Vagina (tissue), 2 donors: ENCODE data around the gene SAMMSON. TPM values are rescaled to one million over a fixed set of nuclear protein-coding genes. Genes with fewer than 3 reads are reported as not detected.

Source experiments
- DNase-seq, 2 donors: peaks; one replicate each; pipeline ENCODE4 v3.0.0-alpha.2; 2017; ENCODE audit errors: extremely low spot score in 2 of 2
- H3K27ac ChIP-seq: fragments of 200-600 bp; sonication (generic); one replicate; pipeline ENCODE4 v1.5.1; 2019
- H3K27me3 ChIP-seq: fragments of 200-600 bp; sonication (generic); one replicate; pipeline ENCODE4 v1.5.1; 2019
- H3K36me3 ChIP-seq, 2 donors: fragments of 200-600 bp; sonication (generic); one replicate each; pipeline ENCODE4 v1.5.1; 2017 to 2019
- H3K4me1 ChIP-seq: fragments of 200-600 bp; sonication (generic); one replicate; pipeline ENCODE4 v1.5.1; 2019
- H3K4me3 ChIP-seq, 2 donors: fragments of 200-600 bp; sonication (generic); 1 replicate in 1 of 2; 2 replicates in 1 of 2; pipeline ENCODE4 v1.5.1; 2016 to 2019
- H3K9me3 ChIP-seq: fragments of 200-600 bp; sonication (generic); one replicate; pipeline ENCODE4 v1.5.1; 2019
- CTCF ChIP-seq, 3 experiments: fragments of 450-650 bp in 2 of 3; fragments of 200-600 bp in 1 of 3; sonication (generic) in 1 of 3; IDR thresholded peaks; one replicate each; pipeline ENCODE4 v1.5.1; 2017 to 2019; ENCODE audit warnings: antibody characterized with exemption in 3 of 3, mild to moderate bottlenecking in 2 of 3, moderate library complexity in 2 of 3
- POLR2A ChIP-seq, 2 donors: fragments of 450-650 bp; IDR thresholded peaks; one replicate each; pipeline ENCODE4 v1.6.1; 2017; ENCODE audit warnings: antibody characterized with exemption in 2 of 2, mild to moderate bottlenecking in 2 of 2, moderate library complexity in 2 of 2
- POLR2AphosphoS5 ChIP-seq, 2 donors: sonication (generic); formaldehyde crosslinking; IDR thresholded peaks; one replicate each; pipeline ENCODE4 v1.9.0; 2017; ENCODE audit warnings: antibody characterized with exemption in 2 of 2, mild to moderate bottlenecking in 2 of 2, low read depth in 1 of 2; ENCODE audit not compliant: insufficient read depth in 1 of 2
- intact Hi-C: fragments of 100-400 bp; cut with DNase I; formaldehyde crosslinking; loops from one replicate; pipeline ENCODE4 v1.15.1; 2023
- total RNA-seq: library from RNA; depleted of rRNA; stranded (reverse); fragments of >200 nt; gene quantifications from one replicate; pipeline ENCODE4 v1.2.3, GENCODE V29; 2016

The SAMMSON gene
- total RNA-seq, 1 donor from 2014 or later = not detected

- no peak overlapping the region for H3K27ac ChIP-seq
- no peak overlapping the region for H3K4me3 ChIP-seq
- intact Hi-C loops = no loop called here
- no peak for TF ChIP-seq POLR2AphosphoS5 (IDR thresholded peaks at IDR 0.05; ENCODE audit: insufficient read depth in 1 of 2, low read depth in 1 of 2)
- no peak for TF ChIP-seq POLR2A (IDR thresholded peaks at IDR 0.05)
- no peak for TF ChIP-seq CTCF (IDR thresholded peaks at IDR 0.05)
- H3K4me1 ChIP-seq = no peaks in the 10 kb centered on the region
- no peak for DNase-seq
- H3K36me3 ChIP-seq = no peaks in the 10 kb centered on the region
- no peaks in the 10 kb centered on the region for H3K9me3 ChIP-seq
- no peaks in the 10 kb centered on the region for H3K27me3 ChIP-seq
Observed at GRCh38 chr3:70072754-70073153, 73.2 kb downstream of the SAMMSON start.

- intact Hi-C loops = no loop called here
- TF ChIP-seq POLR2AphosphoS5 (IDR thresholded peaks at IDR 0.05; ENCODE audit: insufficient read depth in 1 of 2, low read depth in 1 of 2) = no peak
- TF ChIP-seq POLR2A (IDR thresholded peaks at IDR 0.05) = no peak
- TF ChIP-seq CTCF (IDR thresholded peaks at IDR 0.05) = no peak
- Histone ChIP-seq H3K4me1 (no peaks in the 10 kb centered on the region), H3K4me3 (no peak overlapping the region), H3K36me3 (no peaks in the 10 kb centered on the region), H3K9me3 (no peaks in the 10 kb centered on the region), H3K27me3 (no peaks in the 10 kb centered on the region), H3K27ac (no peak overlapping the region)
- DNase-seq = no peak
Observed at GRCh38 chr3:70075101-70075500, 75.6 kb downstream of the SAMMSON start.

GRCh38 chr3:70076396-70076795 lies 76.9 kb downstream of the SAMMSON start:
- no peaks in the 10 kb centered on the region for H3K36me3 ChIP-seq
- DNase-seq = no peak
- H3K27me3 ChIP-seq = no peaks in the 10 kb centered on the region
- H3K4me1 ChIP-seq = no peaks in the 10 kb centered on the region
- intact Hi-C loops = no loop called here
- TF ChIP-seq CTCF (IDR thresholded peaks at IDR 0.05) (no peak), POLR2A (IDR thresholded peaks at IDR 0.05) (no peak), POLR2AphosphoS5 (IDR thresholded peaks at IDR 0.05; ENCODE audit: insufficient read depth in 1 of 2, low read depth in 1 of 2) (no peak)
- no peak overlapping the region for H3K27ac ChIP-seq
- H3K4me3 ChIP-seq = no peak overlapping the region
- H3K9me3 ChIP-seq = no peaks in the 10 kb centered on the region

- Histone ChIP-seq H3K9me3 (no peaks in the 10 kb centered on the region), H3K36me3 (no peaks in the 10 kb centered on the region), H3K4me1 (no peaks in the 10 kb centered on the region), H3K27ac (no peak overlapping the region), H3K27me3 (no peaks in the 10 kb centered on the region), H3K4me3 (no peak overlapping the region)
- TF ChIP-seq POLR2A (IDR thresholded peaks at IDR 0.05) (no peak), POLR2AphosphoS5 (IDR thresholded peaks at IDR 0.05; ENCODE audit: insufficient read depth in 1 of 2, low read depth in 1 of 2) (no peak)
- intact Hi-C loops = no loop called here
- DNase-seq = no peak
Observed at GRCh38 chr3:70078778-70079177, 79.2 kb downstream of the SAMMSON start.

- Histone ChIP-seq H3K4me1 (no peaks in the 10 kb centered on the region), H3K27me3 (no peaks in the 10 kb centered on the region), H3K9me3 (no peaks in the 10 kb centered on the region), H3K27ac (no peak overlapping the region), H3K36me3 (no peaks in the 10 kb centered on the region), H3K4me3 (no peak overlapping the region)
- no peak for DNase-seq
- TF ChIP-seq CTCF (IDR thresholded peaks at IDR 0.05) = no peak
- TF ChIP-seq POLR2AphosphoS5 (IDR thresholded peaks at IDR 0.05; ENCODE audit: insufficient read depth in 1 of 2, low read depth in 1 of 2) = no peak
- no peak for TF ChIP-seq POLR2A (IDR thresholded peaks at IDR 0.05)
- intact Hi-C loops = no loop called here
Observed at GRCh38 chr3:70085613-70086012, 86.1 kb downstream of the SAMMSON start.
